Uterus (tissue), 2 donors: ENCODE results near the gene INPP5D.

Experiments
- POLR2A ChIP-seq, 2 donors: fragments of 450-650 bp; IDR thresholded peaks; one replicate each; pipeline ENCODE4 v1.6.1; 2016; ENCODE audit warnings: antibody characterized with exemption in 2 of 2, mild to moderate bottlenecking in 1 of 2, moderate library complexity in 1 of 2
- TF ChIP-seq, protein P1 (sequence below), 4 experiments: fragments of 200-600 bp in 2 of 4; fragments of 450-650 bp in 2 of 4; sonication (generic) in 2 of 4; IDR thresholded peaks; one replicate each; pipeline ENCODE4 v1.5.1; 2016 to 2019; ENCODE audit warnings: antibody characterized with exemption in 4 of 4, mild to moderate bottlenecking in 2 of 4, moderate library complexity in 1 of 4

DNA sequence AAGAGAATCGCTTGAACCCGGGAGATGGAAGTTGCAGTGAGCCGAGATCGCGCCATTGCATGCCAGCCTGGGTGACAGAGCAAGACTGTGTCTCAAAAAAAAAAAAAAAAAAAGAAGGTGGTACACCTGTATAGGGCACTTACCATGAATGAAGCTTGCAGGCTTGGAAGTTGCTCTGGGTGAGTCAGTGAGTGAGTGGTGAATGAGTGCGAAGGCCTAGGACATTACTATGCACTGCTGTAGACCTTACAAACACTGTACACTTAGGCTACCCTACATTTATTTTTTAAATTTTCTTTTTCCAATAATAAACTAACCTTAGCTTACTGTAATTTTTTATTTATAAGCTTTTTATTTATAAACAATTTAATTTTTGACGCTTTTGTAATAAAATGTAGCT is 113.0 kb downstream of the INPP5D start:
- TF ChIP-seq, protein P1, sequence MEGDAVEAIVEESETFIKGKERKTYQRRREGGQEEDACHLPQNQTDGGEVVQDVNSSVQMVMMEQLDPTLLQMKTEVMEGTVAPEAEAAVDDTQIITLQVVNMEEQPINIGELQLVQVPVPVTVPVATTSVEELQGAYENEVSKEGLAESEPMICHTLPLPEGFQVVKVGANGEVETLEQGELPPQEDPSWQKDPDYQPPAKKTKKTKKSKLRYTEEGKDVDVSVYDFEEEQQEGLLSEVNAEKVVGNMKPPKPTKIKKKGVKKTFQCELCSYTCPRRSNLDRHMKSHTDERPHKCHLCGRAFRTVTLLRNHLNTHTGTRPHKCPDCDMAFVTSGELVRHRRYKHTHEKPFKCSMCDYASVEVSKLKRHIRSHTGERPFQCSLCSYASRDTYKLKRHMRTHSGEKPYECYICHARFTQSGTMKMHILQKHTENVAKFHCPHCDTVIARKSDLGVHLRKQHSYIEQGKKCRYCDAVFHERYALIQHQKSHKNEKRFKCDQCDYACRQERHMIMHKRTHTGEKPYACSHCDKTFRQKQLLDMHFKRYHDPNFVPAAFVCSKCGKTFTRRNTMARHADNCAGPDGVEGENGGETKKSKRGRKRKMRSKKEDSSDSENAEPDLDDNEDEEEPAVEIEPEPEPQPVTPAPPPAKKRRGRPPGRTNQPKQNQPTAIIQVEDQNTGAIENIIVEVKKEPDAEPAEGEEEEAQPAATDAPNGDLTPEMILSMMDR (IDR thresholded peaks at IDR 0.05) = no peak
- no peak for TF ChIP-seq POLR2A (IDR thresholded peaks at IDR 0.05)
